Activated T-cell treated with anti-CD3 and anti-CD28 coated beads, Interleukin-2, amount 50 U/mL, for 48 hours (primary cell): ENCODE results near the gene ADGRF4.
A peak's percentile ranks its signal among the peaks of the same experiment; 100 is the strongest.
"Not testable (repeated sequence)": the region's sequence is repeated elsewhere in the genome, so short reads cannot be mapped to it uniquely, and the experiment has no call there.

Experiments used
- DNase-seq, 2 experiments: peaks; one replicate each; pipeline ENCODE4 v3.0.0-alpha.2; 2020

The ADGRF4 gene

DNA sequence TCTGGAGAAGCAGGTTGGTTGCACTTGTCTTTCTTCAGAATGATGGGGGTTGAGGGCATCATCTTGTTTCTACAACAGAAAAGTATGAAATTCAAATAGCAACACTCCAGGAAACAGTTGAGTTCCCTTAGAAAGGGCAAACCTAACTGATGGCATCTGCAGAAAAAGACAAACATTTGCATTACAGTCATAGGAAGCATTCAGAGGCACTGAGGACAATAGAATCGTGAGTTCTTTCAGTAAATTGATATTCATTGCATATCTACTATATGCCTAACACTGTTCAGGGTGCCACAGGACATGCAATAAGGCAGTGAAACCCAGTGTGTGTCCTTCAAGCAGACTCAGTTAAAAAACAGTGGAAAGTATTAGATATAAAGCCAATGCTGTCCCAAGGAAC lies 42.3 kb downstream of the ADGRF4 start:
- DNase-seq: no peak

DNA sequence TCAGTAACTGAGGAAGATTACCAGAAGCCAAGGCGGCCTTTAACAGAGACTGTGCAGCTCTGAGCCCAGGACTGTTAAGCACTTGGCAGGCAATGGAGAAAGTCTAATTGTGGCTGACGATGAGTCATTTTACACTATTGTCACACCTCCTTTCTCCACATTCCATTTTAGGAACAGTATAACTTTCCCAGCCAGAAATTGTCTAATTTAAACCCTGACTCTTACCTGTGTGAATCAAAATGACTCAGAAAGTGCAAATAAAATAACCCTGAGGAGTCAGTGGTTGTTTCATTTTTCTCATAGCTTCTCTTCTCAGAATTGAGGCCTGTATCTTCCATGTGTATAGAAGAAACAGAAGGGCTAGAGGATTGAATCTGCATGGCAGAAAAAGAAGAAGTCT lies 43.4 kb downstream of the ADGRF4 start:
- peak in 1 of 2 experiments; percentile 17 for DNase-seq

- no peak for DNase-seq
Measured at GRCh38 chr6:47743744-47744143, 45.4 kb downstream of the ADGRF4 start.

DNA sequence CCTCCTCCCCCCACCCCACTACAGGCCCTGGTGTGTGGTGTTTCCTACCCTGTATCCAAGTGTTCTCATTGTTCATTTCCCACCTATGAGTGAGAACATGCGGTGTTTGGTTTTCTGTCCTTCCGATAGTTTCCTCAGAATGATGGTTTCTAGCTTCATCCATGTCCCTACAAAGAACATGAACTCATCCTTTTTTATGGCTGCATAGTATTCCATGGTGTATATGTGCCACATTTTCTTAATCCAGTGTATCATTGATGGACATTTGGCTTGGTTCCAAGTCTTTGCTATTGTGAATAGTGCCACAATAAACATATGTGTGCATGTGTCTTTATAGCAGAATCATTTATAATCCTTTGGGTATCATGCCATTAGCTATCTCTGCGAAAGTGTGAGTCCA lies 46.9 kb downstream of the ADGRF4 start:
- DNase-seq: not testable (repeated sequence)

GRCh38 chr6:47749757-47750156 lies 51.4 kb downstream of the ADGRF4 start:
- no peak for DNase-seq

- DNase-seq: no peak
Measured at GRCh38 chr6:47752801-47753200, 54.4 kb downstream of the ADGRF4 start.

GRCh38 chr6:47759364-47759763 lies 61.0 kb downstream of the ADGRF4 start:
- DNase-seq: no peak

- DNase-seq: no peak
Measured at GRCh38 chr6:47762502-47762901, 64.1 kb downstream of the ADGRF4 start.

DNA sequence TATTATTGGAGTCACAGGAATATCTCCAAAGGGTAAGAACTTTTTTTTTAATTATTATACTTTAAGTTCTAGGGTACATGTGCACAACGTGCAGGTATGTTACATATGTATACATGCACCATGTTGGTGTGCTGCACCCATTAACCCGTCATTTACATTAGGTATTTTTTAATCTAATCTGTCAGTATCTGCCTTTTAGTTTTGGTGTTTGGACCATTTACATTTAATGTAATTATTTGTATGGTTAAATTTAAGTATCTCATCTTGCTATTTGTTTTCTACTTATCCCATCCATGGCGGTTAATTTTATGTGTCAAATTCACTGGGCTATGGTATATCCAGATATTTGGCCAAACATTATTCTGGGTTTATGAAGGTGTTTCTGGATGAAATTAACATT lies 68.1 kb downstream of the ADGRF4 start:
- no peak for DNase-seq

- DNase-seq: no peak
Measured at GRCh38 chr6:47767102-47767501, 68.7 kb downstream of the ADGRF4 start.

DNA sequence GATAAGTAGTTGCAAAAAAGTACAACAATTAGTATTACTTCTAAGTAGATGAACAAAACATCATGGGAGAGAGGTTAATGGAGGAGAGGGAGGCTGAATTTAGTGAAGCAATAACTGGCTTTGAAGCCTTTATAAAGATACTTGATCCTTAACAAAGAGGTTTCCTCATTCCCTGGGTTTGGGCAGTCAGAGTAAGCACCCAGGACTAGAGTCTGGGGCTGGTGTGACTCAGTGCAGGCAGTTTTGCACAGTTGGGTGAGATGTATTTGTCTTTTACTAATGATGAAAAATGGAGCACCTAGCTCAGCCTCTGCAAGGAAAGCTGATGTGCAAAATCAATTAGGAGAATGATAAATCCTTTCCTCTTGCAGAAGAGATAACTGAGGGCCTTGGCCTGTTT lies 71.6 kb downstream of the ADGRF4 start:
- DNase-seq: no peak
